ENCODE results near the gene CRYGN. TPM values are rescaled to one million over a fixed set of nuclear protein-coding genes. Genes with fewer than 3 reads are reported as not detected.

Gene CRYGN, protein sequence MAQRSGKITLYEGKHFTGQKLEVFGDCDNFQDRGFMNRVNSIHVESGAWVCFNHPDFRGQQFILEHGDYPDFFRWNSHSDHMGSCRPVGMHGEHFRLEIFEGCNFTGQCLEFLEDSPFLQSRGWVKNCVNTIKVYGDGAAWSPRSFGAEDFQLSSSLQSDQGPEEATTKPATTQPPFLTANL
- total RNA-seq (2022; extraction: Qiagen RNA extraction): not detected in 5 replicates

DNA sequence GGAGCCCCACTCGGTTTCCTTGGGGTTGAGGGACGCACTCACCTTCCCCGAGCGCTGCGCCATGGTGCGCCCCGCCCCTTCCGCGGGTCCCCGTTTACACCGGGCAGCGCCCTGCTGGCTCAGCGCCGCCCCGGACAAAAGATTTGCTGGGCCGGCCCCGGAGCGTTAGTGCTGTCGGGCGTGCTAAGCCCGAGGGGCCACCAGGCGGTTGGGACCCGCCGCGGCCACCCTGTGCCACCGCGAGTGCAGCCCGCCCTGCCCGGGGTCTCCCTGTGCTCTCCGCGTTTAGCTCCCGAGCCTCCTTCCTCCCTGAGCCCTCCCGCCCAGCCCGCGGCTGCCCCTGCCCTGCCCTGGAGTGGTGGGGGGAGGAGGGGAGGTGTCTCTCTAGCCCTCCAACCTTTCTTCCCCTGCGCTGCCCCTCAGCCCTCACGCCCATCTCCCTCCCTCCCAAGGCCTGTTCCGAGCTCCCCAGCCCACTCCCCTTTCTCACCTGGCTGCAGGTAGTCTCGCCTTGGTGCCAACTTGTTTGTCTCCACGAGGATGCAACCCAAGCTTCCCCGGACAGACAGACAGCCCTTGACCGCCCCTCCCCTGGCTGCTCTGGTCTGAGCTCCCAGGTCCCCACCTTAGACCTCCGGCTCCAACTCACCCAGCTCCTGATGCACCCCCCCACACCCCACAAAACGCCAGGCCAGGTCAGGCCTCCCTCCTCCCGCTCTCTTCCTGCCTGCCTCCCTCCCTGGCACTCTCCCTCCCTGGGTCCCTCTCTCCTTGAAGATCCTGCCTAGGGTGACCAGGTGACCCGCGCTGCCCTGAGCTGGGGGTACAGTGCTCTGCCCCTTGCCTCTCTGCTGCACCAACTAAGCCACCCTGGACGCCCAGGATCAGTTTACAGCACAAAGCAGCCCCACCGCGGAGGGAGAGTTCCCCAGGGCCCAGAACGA lies at the start of gene CRYGN:
Gene CRYGN, minus strand, starts transcription at position 287 of the 944 bp plus-strand sequence. Its CDS starts 224 bp downstream, at position 63.

DNA sequence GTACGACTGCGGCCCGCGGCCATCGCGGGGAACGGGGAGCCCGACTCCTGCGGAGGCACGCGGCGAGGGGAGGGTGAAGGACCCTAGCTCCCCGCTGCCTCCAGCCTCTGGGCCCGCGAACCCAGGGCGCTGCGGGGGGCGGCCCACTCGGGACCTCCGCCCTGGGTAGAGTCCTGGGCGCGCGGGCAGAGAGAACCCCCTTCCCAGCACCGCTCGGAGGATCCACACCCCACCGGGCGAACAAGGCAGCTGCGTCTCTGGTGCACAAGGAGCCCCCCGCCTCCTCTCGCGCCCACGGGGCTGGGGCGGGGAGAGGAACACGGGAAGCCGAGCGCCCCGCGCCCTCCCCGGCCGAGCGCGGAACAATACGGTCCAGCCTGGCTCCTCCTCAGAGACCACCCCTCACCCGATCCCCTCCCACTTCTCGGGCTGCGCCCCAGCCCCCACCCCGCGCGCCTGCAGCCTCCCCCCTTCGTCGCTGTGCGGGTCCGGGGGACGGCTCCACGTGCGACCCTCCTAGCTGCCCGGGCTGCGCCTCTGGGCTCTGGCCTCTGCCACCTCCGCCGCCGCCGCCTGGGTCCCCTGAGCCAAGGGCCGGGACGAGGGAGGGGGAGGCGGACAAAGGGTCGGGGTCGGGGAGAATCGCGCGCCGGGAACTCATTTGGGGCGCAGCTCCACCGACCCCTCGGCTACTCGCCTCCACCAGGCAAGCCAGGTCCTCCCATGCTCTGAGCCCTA lies 30.1 kb downstream of the CRYGN start, which contains the start of gene WDR86:
Gene WDR86, minus strand, starts transcription at position 372 of the 738 bp plus-strand sequence. CDS start 449 bp downstream, outside the sequence.

Other genes with a start within 250 kb of the CRYGN start
- not detected in 5 replicates for gene H2BK1, start 229.7 kb downstream of the CRYGN start, total RNA-seq (2022; extraction: Qiagen RNA extraction)
- 61.4 to 67.5 TPM (median 66.9 TPM) in 5 replicates for gene ABCF2, start 212.9 kb downstream of the CRYGN start, total RNA-seq (2022; extraction: Qiagen RNA extraction)
- gene CHPF2, start 207.7 kb downstream of the CRYGN start, total RNA-seq (2022; extraction: Qiagen RNA extraction): 38.2 to 52.9 TPM (median 47.8 TPM) in 5 replicates
- gene SMARCD3, start 191.4 kb downstream of the CRYGN start, total RNA-seq (2022; extraction: Qiagen RNA extraction): 8.6 to 12.4 TPM (median 10.4 TPM) in 5 replicates
- 34.3 to 49.5 TPM (median 37.0 TPM) in 5 replicates for gene NUB1, start 98.3 kb downstream of the CRYGN start, total RNA-seq (2022; extraction: Qiagen RNA extraction)
- gene WDR86, start 30.1 kb downstream of the CRYGN start, total RNA-seq (2022; extraction: Qiagen RNA extraction): 0.13 to 0.38 TPM (median 0.17 TPM) in 5 replicates
- 112 to 163 TPM (median 149 TPM) in 5 replicates for gene RHEB, start 79.8 kb upstream of the CRYGN start, total RNA-seq (2022; extraction: Qiagen RNA extraction)

Data from A549 treated with CORT108297 at 1 μM for 4 hours (cell line).